B cell (primary cell): ENCODE data around the gene CCDC187. TPM values are rescaled to one million over a fixed set of nuclear protein-coding genes. Genes with fewer than 3 reads are reported as not detected.
A peak's percentile ranks its signal among the peaks of the same experiment; 100 is the strongest.

Experiments
- ATAC-seq: fragments of 200-7000 bp; cut with Tn5 transposase; one replicate; pipeline ENCODE4 v1.10.0; 2021; ENCODE audit warnings: low read depth, mild to moderate bottlenecking, moderate number of reproducible peaks, moderate library complexity
- CTCF ChIA-PET: fragments of 350-600 bp; sonication (Branson Sonifier 250); formaldehyde crosslinking; loops from one replicate; lab custom pipeline; 2021; ENCODE audit warnings: antibody characterized with exemption, inconsistent platforms; lab: Charles Lee
- POLR2A ChIA-PET: fragments of 350-600 bp; sonication (Branson Sonifier 250); formaldehyde crosslinking; loops from one replicate; lab custom pipeline; 2021; ENCODE audit warnings: antibody characterized with exemption; lab: Charles Lee
- DNase-seq: peaks from one replicate; pipeline ENCODE4 v3.0.0; 2013
- H2AFZ ChIP-seq: 2 replicates; pipeline ENCODE4 v1.6.1; 2012; ENCODE audit warnings: mild to moderate bottlenecking, low read depth, low read length; ENCODE audit not compliant: insufficient read depth, poor library complexity, severe bottlenecking
- H3K27ac ChIP-seq, 2 donors: 1 replicate in 1 of 2; 2 replicates in 1 of 2; pipeline ENCODE4 v1.5.1; 2012 to 2013; ENCODE audit warnings: low read length in 2 of 2, mild to moderate bottlenecking in 2 of 2, moderate library complexity in 1 of 2
- H3K27me3 ChIP-seq, 4 experiments: fragments of 200-600 bp in 1 of 4; sonication (generic) in 1 of 4; replicated peaks in 1 of 4; 1 replicate in 2 of 4; 2 replicates in 2 of 4; pipeline versions ENCODE4 v1.6.1 to v1.7.0; 2013 to 2016; ENCODE audit warnings: low read length in 3 of 4, mild to moderate bottlenecking in 2 of 4, mixed read lengths in 1 of 4, moderate library complexity in 1 of 4; ENCODE audit not compliant: insufficient read depth in 4 of 4, control insufficient read depth in 3 of 4; ENCODE audit errors: control extremely low read depth in 1 of 4
- H3K36me3 ChIP-seq, 2 experiments: replicated peaks in 1 of 2; 1 replicate in 1 of 2; 2 replicates in 1 of 2; pipeline versions ENCODE4 v1.6.1 to v1.7.1; 2013; ENCODE audit warnings: low read length in 1 of 2; ENCODE audit not compliant: insufficient read depth in 2 of 2, control insufficient read depth in 1 of 2; ENCODE audit errors: control extremely low read depth in 1 of 2, extremely low read depth in 1 of 2
- H3K4me1 ChIP-seq, 2 donors: fragments of 200-600 bp in 1 of 2; sonication (generic) in 1 of 2; 1 replicate in 1 of 2; 2 replicates in 1 of 2; pipeline versions ENCODE4 v1.5.1 to v1.6.1; 2013 to 2017; ENCODE audit warnings: low read length in 2 of 2; ENCODE audit not compliant: control insufficient read depth in 2 of 2, insufficient read depth in 2 of 2
- H3K4me2 ChIP-seq: replicated peaks from 2 replicates; pipeline ENCODE3; 2012; ENCODE audit warnings: mild to moderate bottlenecking, low read depth, low read length; ENCODE audit not compliant: poor library complexity, severe bottlenecking
- H3K4me3 ChIP-seq, 5 experiments: fragments of 200-600 bp in 1 of 5; sonication (generic) in 1 of 5; 1 replicate in 3 of 5; 2 replicates in 2 of 5; pipeline versions ENCODE4 v1.5.1 to v1.7.0; 2011 to 2016; ENCODE audit warnings: low read length in 4 of 5, mild to moderate bottlenecking in 4 of 5, low read depth in 2 of 5, control low read depth in 1 of 5, moderate library complexity in 1 of 5; ENCODE audit not compliant: insufficient read depth in 1 of 5; ENCODE audit errors: control extremely low read depth in 1 of 5, extremely low read depth in 1 of 5
- H3K79me2 ChIP-seq: fragments of 200-600 bp; sonication (generic); one replicate; pipeline ENCODE4 v1.6.0; 2016; ENCODE audit warnings: low read length; ENCODE audit not compliant: control insufficient read depth, insufficient read depth
- H3K9ac ChIP-seq: fragments of 200-600 bp; sonication (generic); 2 replicates; pipeline ENCODE4 v1.6.1; 2017; ENCODE audit warnings: mild to moderate bottlenecking, low read length, moderate library complexity
- H3K9me3 ChIP-seq, 3 donors: one replicate each; pipeline versions ENCODE4 v1.6.1 to v1.7.1; 2013; ENCODE audit warnings: low read length in 2 of 3; ENCODE audit not compliant: control insufficient read depth in 2 of 3, insufficient read depth in 1 of 3; ENCODE audit errors: control extremely low read depth in 1 of 3
- H4K20me1 ChIP-seq: 2 replicates; pipeline ENCODE4 v1.6.0; 2012; ENCODE audit warnings: mild to moderate bottlenecking, low read length; ENCODE audit not compliant: insufficient read depth, control insufficient read depth, poor library complexity, severe bottlenecking
- H3K27ac Mint-ChIP-seq: one replicate; pipeline ENCODE4 v1.8.0; 2021; ENCODE audit warnings: mixed read lengths
- H3K27me3 Mint-ChIP-seq: one replicate; pipeline ENCODE4 v1.8.0; 2021; ENCODE audit warnings: mixed read lengths
- H3K4me1 Mint-ChIP-seq: one replicate; pipeline ENCODE4 v1.8.0; 2021; ENCODE audit warnings: mixed read lengths
- H3K4me3 Mint-ChIP-seq: one replicate; pipeline ENCODE4 v1.8.0; 2021; ENCODE audit warnings: mixed read lengths
- H3K9me3 Mint-ChIP-seq: one replicate; pipeline ENCODE4 v1.8.0; 2022; ENCODE audit warnings: mixed read lengths; ENCODE audit not compliant: insufficient read depth
- EZH2 ChIP-seq: IDR thresholded peaks from 2 replicates; pipeline ENCODE4 v1.6.1; 2012; ENCODE audit warnings: borderline replicate concordance, low read depth, mild to moderate bottlenecking, moderate library complexity, low read length; ENCODE audit not compliant: insufficient read depth, poor library complexity, severe bottlenecking
- WGBS: methylation state at CpG from one replicate; pipeline ENCODE4 v1.1.5; 2013; ENCODE audit warnings: missing lambda C conversion rate; ENCODE audit not compliant: insufficient coverage; 5-methylcytosine and 5-hydroxymethylcytosine counted together
- intact Hi-C: fragments of 100-400 bp; cut with micrococcal nuclease; formaldehyde crosslinking; loops from one replicate; pipeline ENCODE4 v1.10.0; 2022
- polyA plus RNA-seq: library from polyadenylated mRNA; depleted of rRNA; stranded (reverse); fragments of >200 nt; gene quantifications from 2 replicates; pipeline ENCODE4 v1.2.3, GENCODE V29; 2012
- total RNA-seq, 2 donors: library from RNA; stranded (reverse); fragments of 120-200 nt in 1 of 2; gene quantifications; 1 replicate in 1 of 2; 2 replicates in 1 of 2; pipeline versions ENCODE4 v1.2.3 to v1.2.4, GENCODE V29; 2013 to 2022
- TF ChIP-seq, protein P1 (sequence below): fragments of 200-600 bp; IDR thresholded peaks from one replicate; pipeline ENCODE4 v1.8.0; 2022; ENCODE audit warnings: antibody characterized with exemption, mild to moderate bottlenecking

Gene CCDC187
- total and polyA plus RNA-seq, 2 donors (not counting 1 experiment from before 2014, with no cell fraction given), result 1.5 to 7.6 TPM

- Histone ChIP-seq H3K4me1 (peaks cover 56 to 62% of the 10 kb centered on the region in 2 donors), H3K36me3 (peaks cover 2 to 15% of the 10 kb centered on the region in 2 experiments), H3K4me3 (peak overlapping the region; percentile 66 to 97 (median 90)), H3K9ac (peak overlapping the region; percentile 88), H3K27ac (peak overlapping the region; percentile 70 to 83), H2AFZ (peak overlapping the region; percentile 40), H3K27me3 (no peaks in the 10 kb centered on the region), H3K9me3 (no peaks in the 10 kb centered on the region), H4K20me1 (peaks cover 40% of the 10 kb centered on the region), H3K79me2 (peaks cover 52% of the 10 kb centered on the region), H3K4me2 (peak overlapping the region; percentile 86)
- Mint-ChIP-seq H3K27me3 (no peaks in the 10 kb centered on the region), H3K4me3 (peak overlapping the region; percentile 94), H3K27ac (peak overlapping the region; percentile 90), H3K9me3 (no peaks in the 10 kb centered on the region), H3K4me1 (peaks cover 62% of the 10 kb centered on the region)
- ChIA-PET POLR2A (interaction anchor here (0.7 kb wide), 2 partner anchors 19 to 29 kb away, joined by 3 read pairs; no protein-coding TSS in a partner anchor), CTCF (interaction anchor here (1.5 to 8.5 kb wide), 6 partner anchors 10 to 73 kb away, joined by 3 to 102 read pairs (median 10); no protein-coding TSS in a partner anchor)
- ATAC-seq (peak; percentile 53), DNase-seq (peak; percentile 86)
- WGBS, result 0% methylated on average over 6 of the region's 11 CpGs
- intact Hi-C loops, result loop anchor here (1.0 to 10.0 kb wide), 4 partner anchors 19 to 280 kb away; partner anchors contain the start of genes SNAPC4, TMEM250 and UBAC1
- no peak for TF ChIP-seq EZH2
- TF ChIP-seq, protein P1, sequence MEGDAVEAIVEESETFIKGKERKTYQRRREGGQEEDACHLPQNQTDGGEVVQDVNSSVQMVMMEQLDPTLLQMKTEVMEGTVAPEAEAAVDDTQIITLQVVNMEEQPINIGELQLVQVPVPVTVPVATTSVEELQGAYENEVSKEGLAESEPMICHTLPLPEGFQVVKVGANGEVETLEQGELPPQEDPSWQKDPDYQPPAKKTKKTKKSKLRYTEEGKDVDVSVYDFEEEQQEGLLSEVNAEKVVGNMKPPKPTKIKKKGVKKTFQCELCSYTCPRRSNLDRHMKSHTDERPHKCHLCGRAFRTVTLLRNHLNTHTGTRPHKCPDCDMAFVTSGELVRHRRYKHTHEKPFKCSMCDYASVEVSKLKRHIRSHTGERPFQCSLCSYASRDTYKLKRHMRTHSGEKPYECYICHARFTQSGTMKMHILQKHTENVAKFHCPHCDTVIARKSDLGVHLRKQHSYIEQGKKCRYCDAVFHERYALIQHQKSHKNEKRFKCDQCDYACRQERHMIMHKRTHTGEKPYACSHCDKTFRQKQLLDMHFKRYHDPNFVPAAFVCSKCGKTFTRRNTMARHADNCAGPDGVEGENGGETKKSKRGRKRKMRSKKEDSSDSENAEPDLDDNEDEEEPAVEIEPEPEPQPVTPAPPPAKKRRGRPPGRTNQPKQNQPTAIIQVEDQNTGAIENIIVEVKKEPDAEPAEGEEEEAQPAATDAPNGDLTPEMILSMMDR, result no peak
Observed at GRCh38 chr9:136244122-136244968, 59.5 kb downstream of the CCDC187 start.
